HepG2 (cell line): ENCODE data around the gene GCN1. TPM values are rescaled to one million over a fixed set of nuclear protein-coding genes. Genes with fewer than 3 reads are reported as not detected.

Experiments
- ATAC-seq: fragments of 200-7000 bp; cut with Tn5 transposase; 3 replicates; pipeline ENCODE4 v1.9.1; 2020; ENCODE audit warnings: mild to moderate bottlenecking, moderate library complexity
- BruUV-seq: library from RNA; stranded (reverse); fragments of 400-500 nt; replicated peaks from 2 replicates; lab custom pipeline; 2021; lab: Mats Ljungman, UMichigan
- CTCF ChIA-PET: fragments of 300-600 bp; formaldehyde crosslinking; extraction: SDS; loops from one replicate; lab custom pipeline; 2021; ENCODE audit warnings: low total read pairs, inconsistent platforms, low intra/inter-chr PET ratio; lab: Yijun Ruan, JAX
- POLR2A ChIA-PET: fragments of 350-600 bp; sonication (Branson Sonifier 250); formaldehyde crosslinking; loops from one replicate; lab custom pipeline; 2020; ENCODE audit warnings: antibody characterized with exemption, inconsistent platforms; lab: Yijun Ruan, JAX
- DNase-seq: peaks from one replicate; pipeline ENCODE4 v3.0.0-alpha.2; 2015; ENCODE audit warnings: low spot score
- FAIRE-seq: peaks from 3 replicates; lab custom pipeline; 2011; peaks lifted over from hg19 to GRCh38; lab: Jason Lieb, UNC
- H2AFZ ChIP-seq: one replicate; pipeline ENCODE4 v1.6.1; 2011; ENCODE audit warnings: low read length, inconsistent platforms
- H3K27ac ChIP-seq: fragments of 300-600 bp; 3 replicates; pipeline ENCODE4 v1.8.0; 2011; ENCODE audit warnings: mixed run types, mild to moderate bottlenecking, mixed read lengths, low read length, inconsistent platforms; ENCODE audit not compliant: insufficient read depth; ENCODE audit errors: extremely low read length
- H3K27me3 ChIP-seq, 2 experiments: fragments of 200-600 bp in 1 of 2; 2 replicates in 1 of 2; 3 replicates in 1 of 2; pipeline versions ENCODE4 v1.6.0 to v1.8.0; 2011; ENCODE audit warnings: low read length in 2 of 2, mild to moderate bottlenecking in 2 of 2, moderate library complexity in 2 of 2, inconsistent platforms in 1 of 2; ENCODE audit not compliant: insufficient read depth in 2 of 2, control insufficient read depth in 1 of 2
- H3K36me3 ChIP-seq, 2 experiments: fragments of 200-600 bp in 1 of 2; replicated peaks in 1 of 2; 2 replicates in 1 of 2; 3 replicates in 1 of 2; pipeline versions ENCODE4 v1.5.1 to v1.8.0; 2011; ENCODE audit warnings: low read length in 2 of 2, inconsistent platforms in 1 of 2; ENCODE audit not compliant: insufficient read depth in 2 of 2, control insufficient read depth in 1 of 2
- H3K4me1 ChIP-seq: 2 replicates; pipeline ENCODE4 v1.5.1; 2012; ENCODE audit warnings: low read length, inconsistent platforms; ENCODE audit not compliant: insufficient read depth
- H3K4me2 ChIP-seq: 2 replicates; pipeline ENCODE4 v1.6.0; 2011; ENCODE audit warnings: low read depth, low read length, inconsistent platforms
- H3K4me3 ChIP-seq, 3 experiments: fragments of 200-600 bp in 1 of 3; sonication (generic), shearing (Covaris generic) in 1 of 3; replicated peaks in 1 of 3; 2 replicates each; pipeline ENCODE4 v1.5.1; 2011 to 2016; ENCODE audit warnings: low read length in 3 of 3, inconsistent platforms in 2 of 3, low read depth in 2 of 3, mild to moderate bottlenecking in 2 of 3, control low read depth in 1 of 3, mixed read lengths in 1 of 3; ENCODE audit not compliant: insufficient read depth in 1 of 3
- H3K79me2 ChIP-seq: one replicate; pipeline ENCODE4 v1.6.1; 2011; ENCODE audit warnings: low read length, inconsistent platforms; ENCODE audit not compliant: insufficient read depth
- H3K9ac ChIP-seq: 2 replicates; pipeline ENCODE4 v1.6.0; 2011; ENCODE audit warnings: mild to moderate bottlenecking, low read depth, low read length, inconsistent platforms; ENCODE audit not compliant: insufficient read depth
- H3K9me3 ChIP-seq: 2 replicates; pipeline ENCODE4 v1.5.1; 2012; ENCODE audit warnings: mild to moderate bottlenecking, low read length
- H4K20me1 ChIP-seq: 2 replicates; pipeline ENCODE4 v1.6.0; 2011; ENCODE audit warnings: inconsistent platforms, mild to moderate bottlenecking, low read length, moderate library complexity; ENCODE audit not compliant: insufficient read depth
- EP300 ChIP-seq, 3 experiments: sonication (generic) in 1 of 3; formaldehyde crosslinking in 1 of 3; IDR thresholded peaks; 2 replicates each; pipeline versions ENCODE4 v1.5.1 to v1.6.1; 2011 to 2020; ENCODE audit warnings: low read depth in 2 of 3, low read length in 2 of 3, borderline replicate concordance in 1 of 3, improper control_type of control experiment in 1 of 3, mild to moderate bottlenecking in 1 of 3, missing genetic modification reagents in 1 of 3, moderate library complexity in 1 of 3
- ETV5 ChIP-seq: IDR thresholded peaks from 2 replicates; pipeline ENCODE4 v1.6.1; 2018; ENCODE audit warnings: missing biosample characterization, missing genetic modification reagents, inconsistent platforms, borderline replicate concordance
- GABPA ChIP-seq, 2 experiments: IDR thresholded peaks; 2 replicates each; pipeline ENCODE4 v1.6.1; 2011 to 2016; ENCODE audit warnings: low read depth in 2 of 2, low read length in 1 of 2, missing biosample characterization in 1 of 2, missing genetic modification characterization in 1 of 2
- KLF9 ChIP-seq: IDR thresholded peaks from 2 replicates; pipeline ENCODE4 v1.6.1; 2016; ENCODE audit warnings: low read depth
- SAP130 ChIP-seq: IDR thresholded peaks from 2 replicates; pipeline ENCODE4 v1.6.1; 2016; ENCODE audit warnings: low read depth
- ZFX ChIP-seq: sonication (generic); formaldehyde crosslinking; IDR thresholded peaks from 2 replicates; pipeline ENCODE4 v1.4.0; 2020; ENCODE audit warnings: mild to moderate bottlenecking, low read depth, missing genetic modification reagents, moderate library complexity
- ZNF367 ChIP-seq: sonication (generic); formaldehyde crosslinking; IDR thresholded peaks from 2 replicates; pipeline ENCODE4 v1.4.0; 2020; ENCODE audit warnings: missing genetic modification reagents, borderline replicate concordance
- ZNF816 ChIP-seq: sonication (generic); formaldehyde crosslinking; IDR thresholded peaks from 2 replicates; pipeline ENCODE4 v1.8.0; 2022; ENCODE audit warnings: missing genetic modification reagents, mild to moderate bottlenecking, borderline replicate concordance
- WGBS: methylation state at CpG from one replicate; pipeline ENCODE4 v1.1.6; 2017; ENCODE audit warnings: low lambda C conversion rate; 5-methylcytosine and 5-hydroxymethylcytosine counted together
- in situ Hi-C: cut with HindIII; loops from 2 replicates; pipeline ENCODE4 v1.10.0; 2017; ENCODE audit warnings: low pct_unique_long_range_greater_than_20kb; ENCODE audit not compliant: extremely low pct_ligation_motif_present
- intact Hi-C: fragments of 100-400 bp; cut with micrococcal nuclease; formaldehyde crosslinking; loops from one replicate; pipeline ENCODE4 v1.10.0; 2022; ENCODE audit not compliant: unreplicated experiment
- polyA plus RNA-seq, 8 experiments: library from polyadenylated mRNA; depleted of rRNA in 3 of 8; stranded (reverse) in 7 of 8; unstranded in 1 of 8; fragments of >200 nt; fragmentation: Illumina TruSeq in 4 of 8; extraction: Trizol in 4 of 8; gene quantifications; 2 replicates each; pipeline versions ENCODE4 v1.2.1 to v1.2.3, GENCODE V29; 2011 to 2016; ENCODE audit warnings: low read depth in 4 of 8, missing spikeins in 1 of 8, mixed read lengths in 1 of 8; ENCODE audit not compliant: insufficient read depth in 1 of 8
- total RNA-seq, 5 experiments: library from RNA; depleted of rRNA; stranded (reverse); fragments of >200 nt; fragmentation: Illumina TruSeq; extraction: Trizol; gene quantifications; 2 replicates each; pipeline ENCODE4 v1.2.3, GENCODE V29; 2016; ENCODE audit warnings: low read depth in 1 of 5
- TF ChIP-seq, protein P1 (sequence below): sonication (generic); formaldehyde crosslinking; IDR thresholded peaks from 2 replicates; pipeline ENCODE4 v1.4.0; 2020; ENCODE audit warnings: missing genetic modification reagents
- TF ChIP-seq, protein P2 (sequence below): IDR thresholded peaks from 2 replicates; pipeline ENCODE4 v1.4.0; 2020; ENCODE audit warnings: mild to moderate bottlenecking, missing genetic modification reagents

GCN1 gene
- total and polyA plus RNA-seq, 2 of the 13 experiments (the other 11 are each of a cell fraction or from before 2014, with no cell fraction given) = 58.2 to 83.0 TPM

DNA sequence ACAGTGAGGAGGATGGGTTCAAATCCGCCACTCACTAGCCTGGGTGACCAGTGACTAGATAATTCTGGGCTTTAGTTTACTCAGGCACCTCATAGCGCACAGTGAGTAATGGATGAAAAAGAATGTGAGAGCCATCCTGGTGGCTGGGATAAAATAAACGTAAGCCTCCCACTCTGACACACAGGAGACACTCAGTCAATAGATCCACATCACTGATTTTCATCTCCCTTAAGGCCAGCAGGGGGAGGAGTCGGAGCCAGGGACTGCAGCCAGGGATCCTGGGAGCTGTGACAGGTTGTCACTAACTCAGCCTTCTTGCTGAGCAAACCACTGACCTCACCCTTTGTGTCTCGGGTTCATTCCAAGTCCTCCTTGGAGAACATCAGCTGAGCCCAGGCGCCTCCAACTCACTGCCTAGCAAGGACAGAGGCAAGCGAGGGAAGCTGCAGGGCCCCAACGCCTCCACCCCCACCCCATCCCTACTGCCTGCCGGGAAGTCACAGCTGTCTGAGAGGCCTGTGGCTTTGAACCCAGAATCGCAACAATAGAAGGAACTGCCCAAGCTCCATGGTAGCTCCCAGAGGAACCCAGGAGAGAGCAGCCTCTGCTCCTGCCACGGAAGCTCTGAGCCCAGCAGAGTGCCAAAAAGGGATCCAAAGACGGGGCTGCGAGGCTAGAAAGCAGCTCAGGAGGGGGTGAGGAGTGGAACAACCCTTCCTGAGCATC is 40.3 kb upstream of the GCN1 start (continued):
- TF ChIP-seq, protein P1, sequence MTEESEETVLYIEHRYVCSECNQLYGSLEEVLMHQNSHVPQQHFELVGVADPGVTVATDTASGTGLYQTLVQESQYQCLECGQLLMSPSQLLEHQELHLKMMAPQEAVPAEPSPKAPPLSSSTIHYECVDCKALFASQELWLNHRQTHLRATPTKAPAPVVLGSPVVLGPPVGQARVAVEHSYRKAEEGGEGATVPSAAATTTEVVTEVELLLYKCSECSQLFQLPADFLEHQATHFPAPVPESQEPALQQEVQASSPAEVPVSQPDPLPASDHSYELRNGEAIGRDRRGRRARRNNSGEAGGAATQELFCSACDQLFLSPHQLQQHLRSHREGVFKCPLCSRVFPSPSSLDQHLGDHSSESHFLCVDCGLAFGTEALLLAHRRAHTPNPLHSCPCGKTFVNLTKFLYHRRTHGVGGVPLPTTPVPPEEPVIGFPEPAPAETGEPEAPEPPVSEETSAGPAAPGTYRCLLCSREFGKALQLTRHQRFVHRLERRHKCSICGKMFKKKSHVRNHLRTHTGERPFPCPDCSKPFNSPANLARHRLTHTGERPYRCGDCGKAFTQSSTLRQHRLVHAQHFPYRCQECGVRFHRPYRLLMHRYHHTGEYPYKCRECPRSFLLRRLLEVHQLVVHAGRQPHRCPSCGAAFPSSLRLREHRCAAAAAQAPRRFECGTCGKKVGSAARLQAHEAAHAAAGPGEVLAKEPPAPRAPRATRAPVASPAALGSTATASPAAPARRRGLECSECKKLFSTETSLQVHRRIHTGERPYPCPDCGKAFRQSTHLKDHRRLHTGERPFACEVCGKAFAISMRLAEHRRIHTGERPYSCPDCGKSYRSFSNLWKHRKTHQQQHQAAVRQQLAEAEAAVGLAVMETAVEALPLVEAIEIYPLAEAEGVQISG (CRISPR knock-in tag) = no peak
- no peak for TF ChIP-seq GABPA (IDR thresholded peaks at IDR 0.05; ENCODE audit: low read depth, low read length)
- no peak for TF ChIP-seq GABPA (CRISPR knock-in tag; IDR thresholded peaks at IDR 0.05; ENCODE audit: low read depth)
- no peak for TF ChIP-seq ZNF816 (CRISPR knock-in tag)
- TF ChIP-seq ZNF367 (CRISPR knock-in tag) = no peak
- 0 out of 2 replicates have a peak, but pooled peaks have one; percentile 19 for TF ChIP-seq ZFX (CRISPR knock-in tag)

- peak; percentile 53 for DNase-seq
- intact Hi-C loops = no loop called here
- FAIRE-seq = peak; percentile 8
- Histone ChIP-seq H3K27me3 (no peaks in the 10 kb centered on the region), H3K4me1 (peaks cover 98% of the 10 kb centered on the region), H2AFZ (no peak overlapping the region), H4K20me1 (peaks cover 4% of the 10 kb centered on the region; the same call in 1 of the 2 replicates), H3K9me3 (no peaks in the 10 kb centered on the region), H3K79me2 (peaks cover 13% of the 10 kb centered on the region), H3K27ac (peak overlapping the region; percentile 61), H3K36me3 (peaks cover 2 to 3% of the 10 kb centered on the region in 2 experiments; a peak in 2 of 5 replicates), H3K4me3 (no peak overlapping the region), H3K4me2 (peak overlapping the region; percentile 70; the same call in 1 of the 2 replicates), H3K9ac (peak overlapping the region; percentile 50; the same call in 1 of the 2 replicates)
- ChIA-PET CTCF (no interaction called here), POLR2A (interaction anchor here (2.0 to 8.7 kb wide), 6 partner anchors 12 to 71 kb away, joined by 17 to 461 read pairs (median 172); partner anchors contain the start of genes PXN, RNU4-1, RNU4-2 and RPLP0)
- no TSS peak for BruUV-seq
- in situ Hi-C loops = loop anchor here (5.0 kb wide), 1 partner anchor 36 kb away; the partner anchor contains the start of gene PXN
- no peak for ATAC-seq
- 37% methylated on average over 3 of the region's 3 CpGs for WGBS
- no peak for TF ChIP-seq KLF9 (CRISPR knock-in tag)
- peak; percentile 69; the same call in 1 of the 2 replicates for TF ChIP-seq ETV5 (CRISPR knock-in tag)
- TF ChIP-seq SAP130 (CRISPR knock-in tag) = peak; percentile 54; the same call in 1 of the 2 replicates
- TF ChIP-seq EP300 (IDR thresholded peaks at IDR 0.05; ENCODE audit: low read depth in 2 of 2, low read length in 2 of 2) = peak in 1 of 2 experiments; percentile 14; a peak in 1 of 4 replicates
- no peak for TF ChIP-seq EP300 (CRISPR knock-in tag; IDR thresholded peaks at IDR 0.05; ENCODE audit: borderline replicate concordance)
- TF ChIP-seq, protein P2, sequence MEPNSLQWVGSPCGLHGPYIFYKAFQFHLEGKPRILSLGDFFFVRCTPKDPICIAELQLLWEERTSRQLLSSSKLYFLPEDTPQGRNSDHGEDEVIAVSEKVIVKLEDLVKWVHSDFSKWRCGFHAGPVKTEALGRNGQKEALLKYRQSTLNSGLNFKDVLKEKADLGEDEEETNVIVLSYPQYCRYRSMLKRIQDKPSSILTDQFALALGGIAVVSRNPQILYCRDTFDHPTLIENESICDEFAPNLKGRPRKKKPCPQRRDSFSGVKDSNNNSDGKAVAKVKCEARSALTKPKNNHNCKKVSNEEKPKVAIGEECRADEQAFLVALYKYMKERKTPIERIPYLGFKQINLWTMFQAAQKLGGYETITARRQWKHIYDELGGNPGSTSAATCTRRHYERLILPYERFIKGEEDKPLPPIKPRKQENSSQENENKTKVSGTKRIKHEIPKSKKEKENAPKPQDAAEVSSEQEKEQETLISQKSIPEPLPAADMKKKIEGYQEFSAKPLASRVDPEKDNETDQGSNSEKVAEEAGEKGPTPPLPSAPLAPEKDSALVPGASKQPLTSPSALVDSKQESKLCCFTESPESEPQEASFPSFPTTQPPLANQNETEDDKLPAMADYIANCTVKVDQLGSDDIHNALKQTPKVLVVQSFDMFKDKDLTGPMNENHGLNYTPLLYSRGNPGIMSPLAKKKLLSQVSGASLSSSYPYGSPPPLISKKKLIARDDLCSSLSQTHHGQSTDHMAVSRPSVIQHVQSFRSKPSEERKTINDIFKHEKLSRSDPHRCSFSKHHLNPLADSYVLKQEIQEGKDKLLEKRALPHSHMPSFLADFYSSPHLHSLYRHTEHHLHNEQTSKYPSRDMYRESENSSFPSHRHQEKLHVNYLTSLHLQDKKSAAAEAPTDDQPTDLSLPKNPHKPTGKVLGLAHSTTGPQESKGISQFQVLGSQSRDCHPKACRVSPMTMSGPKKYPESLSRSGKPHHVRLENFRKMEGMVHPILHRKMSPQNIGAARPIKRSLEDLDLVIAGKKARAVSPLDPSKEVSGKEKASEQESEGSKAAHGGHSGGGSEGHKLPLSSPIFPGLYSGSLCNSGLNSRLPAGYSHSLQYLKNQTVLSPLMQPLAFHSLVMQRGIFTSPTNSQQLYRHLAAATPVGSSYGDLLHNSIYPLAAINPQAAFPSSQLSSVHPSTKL (CRISPR knock-in tag) = peak; percentile 36; the same call in 1 of the 2 replicates
These were observed 36.9 kb upstream of the GCN1 start for GRCh38 chr12:120231316-120232011.
